ENCODE results near the gene HMCN1. TPM values are rescaled to one million over a fixed set of nuclear protein-coding genes. Genes with fewer than 3 reads are reported as not detected.

The HMCN1 gene
- total RNA-seq, 4 donors from 2014 or later = 9.2 to 15.1 (median 13.8) TPM

DNA sequence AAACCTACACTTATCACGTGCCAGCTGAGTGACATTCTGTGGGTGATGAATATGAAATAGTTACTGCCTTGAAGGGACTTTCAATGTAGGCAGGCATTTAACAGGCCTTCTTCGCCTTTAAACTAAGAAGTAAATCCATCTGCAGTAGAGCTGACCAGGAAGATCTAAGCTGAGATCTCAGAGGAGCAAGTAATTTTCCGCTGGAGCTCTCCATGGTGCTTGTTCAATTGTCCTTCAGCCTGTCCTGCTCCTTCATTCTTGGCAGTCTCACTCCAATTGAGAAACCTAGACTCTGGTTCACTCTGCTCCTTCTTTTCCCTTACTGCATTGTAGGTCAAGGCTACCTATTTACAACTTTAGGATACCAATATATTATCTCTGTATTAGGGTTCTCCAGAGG is 183.5 kb downstream of the HMCN1 start:
- TF ChIP-seq, protein P1, sequence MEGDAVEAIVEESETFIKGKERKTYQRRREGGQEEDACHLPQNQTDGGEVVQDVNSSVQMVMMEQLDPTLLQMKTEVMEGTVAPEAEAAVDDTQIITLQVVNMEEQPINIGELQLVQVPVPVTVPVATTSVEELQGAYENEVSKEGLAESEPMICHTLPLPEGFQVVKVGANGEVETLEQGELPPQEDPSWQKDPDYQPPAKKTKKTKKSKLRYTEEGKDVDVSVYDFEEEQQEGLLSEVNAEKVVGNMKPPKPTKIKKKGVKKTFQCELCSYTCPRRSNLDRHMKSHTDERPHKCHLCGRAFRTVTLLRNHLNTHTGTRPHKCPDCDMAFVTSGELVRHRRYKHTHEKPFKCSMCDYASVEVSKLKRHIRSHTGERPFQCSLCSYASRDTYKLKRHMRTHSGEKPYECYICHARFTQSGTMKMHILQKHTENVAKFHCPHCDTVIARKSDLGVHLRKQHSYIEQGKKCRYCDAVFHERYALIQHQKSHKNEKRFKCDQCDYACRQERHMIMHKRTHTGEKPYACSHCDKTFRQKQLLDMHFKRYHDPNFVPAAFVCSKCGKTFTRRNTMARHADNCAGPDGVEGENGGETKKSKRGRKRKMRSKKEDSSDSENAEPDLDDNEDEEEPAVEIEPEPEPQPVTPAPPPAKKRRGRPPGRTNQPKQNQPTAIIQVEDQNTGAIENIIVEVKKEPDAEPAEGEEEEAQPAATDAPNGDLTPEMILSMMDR (IDR thresholded peaks at IDR 0.05; ENCODE audit: low read depth) = no peak

DNA sequence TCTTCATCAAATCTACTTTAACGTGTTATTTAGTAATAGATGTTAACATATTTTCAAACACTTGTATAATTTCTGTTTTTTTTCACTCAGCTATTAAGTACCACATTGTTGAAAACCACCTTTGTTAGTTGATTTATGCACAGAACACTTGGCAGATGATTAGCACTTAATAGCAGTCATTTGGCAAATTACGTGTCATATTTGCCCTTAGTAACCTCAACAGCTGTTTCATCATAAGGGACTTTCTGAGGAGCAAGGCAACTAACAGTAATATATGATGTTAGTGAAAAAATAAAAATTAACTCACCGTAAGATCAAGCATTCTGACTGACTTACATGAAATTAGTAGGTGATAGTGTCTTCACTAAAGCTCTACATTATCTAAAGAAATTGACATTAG is 186.4 kb downstream of the HMCN1 start:
- TF ChIP-seq, protein P1 (IDR thresholded peaks at IDR 0.05; ENCODE audit: low read depth) = no peak

DNA sequence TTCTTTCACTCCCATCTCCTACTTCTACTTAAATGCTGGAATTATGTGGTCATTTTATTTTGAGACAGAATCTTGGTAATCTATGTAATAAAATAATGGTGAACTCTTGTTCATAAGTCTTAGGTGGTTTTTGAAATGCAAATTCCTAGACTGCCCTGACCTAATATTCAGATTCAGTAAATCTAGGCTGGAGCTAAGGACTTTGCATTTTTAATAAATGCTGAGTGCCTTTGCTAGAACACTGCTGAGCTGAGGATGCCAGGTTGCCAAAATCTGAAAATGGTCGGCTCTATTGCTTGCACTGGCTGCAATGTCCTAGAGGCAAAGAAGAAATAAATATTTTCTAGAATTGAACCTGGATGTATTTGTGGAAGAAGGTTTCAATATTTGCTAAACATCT is 187.4 kb downstream of the HMCN1 start:
- TF ChIP-seq, protein P1 (IDR thresholded peaks at IDR 0.05; ENCODE audit: low read depth) = no peak

DNA sequence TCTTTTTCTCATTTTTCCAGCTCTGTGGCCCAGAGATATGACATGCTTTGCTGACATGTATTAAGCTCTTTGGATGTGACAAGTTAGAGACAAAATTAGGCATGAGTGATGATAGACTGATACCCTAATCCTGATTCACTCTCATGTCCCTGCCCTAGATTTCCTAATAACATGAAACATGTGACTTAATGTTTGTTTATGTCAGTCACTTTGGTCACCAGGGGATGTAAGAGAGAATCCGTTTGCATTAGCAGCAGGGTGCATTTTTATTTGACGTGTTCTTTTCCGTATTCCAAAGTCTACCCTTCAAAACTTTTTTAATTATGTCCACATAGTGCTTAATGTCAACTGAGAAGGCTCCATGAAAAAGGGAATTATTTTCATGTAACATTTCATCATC is 192.4 kb downstream of the HMCN1 start:
- TF ChIP-seq, protein P1 (IDR thresholded peaks at IDR 0.05; ENCODE audit: low read depth) = no peak

DNA sequence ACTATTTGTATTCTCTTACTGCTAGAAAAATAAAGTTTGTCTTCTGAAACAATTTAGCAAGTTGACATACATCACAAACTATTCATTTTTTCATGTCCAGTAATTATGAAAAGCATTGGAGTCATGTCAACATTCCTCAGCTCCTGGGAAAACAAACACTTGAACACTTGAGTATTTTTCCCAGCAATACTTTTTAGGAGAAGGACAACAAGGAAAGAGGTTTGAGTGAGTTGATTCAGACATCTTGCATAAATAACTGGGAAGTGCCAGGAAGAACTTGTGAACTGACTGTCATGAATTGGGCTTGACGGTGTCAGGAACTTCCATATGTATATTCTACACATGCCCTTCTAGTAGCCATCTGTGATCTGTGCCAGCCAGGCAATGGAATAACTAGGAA is 195.6 kb downstream of the HMCN1 start:
- TF ChIP-seq, protein P1 (IDR thresholded peaks at IDR 0.05; ENCODE audit: low read depth) = no peak

DNA sequence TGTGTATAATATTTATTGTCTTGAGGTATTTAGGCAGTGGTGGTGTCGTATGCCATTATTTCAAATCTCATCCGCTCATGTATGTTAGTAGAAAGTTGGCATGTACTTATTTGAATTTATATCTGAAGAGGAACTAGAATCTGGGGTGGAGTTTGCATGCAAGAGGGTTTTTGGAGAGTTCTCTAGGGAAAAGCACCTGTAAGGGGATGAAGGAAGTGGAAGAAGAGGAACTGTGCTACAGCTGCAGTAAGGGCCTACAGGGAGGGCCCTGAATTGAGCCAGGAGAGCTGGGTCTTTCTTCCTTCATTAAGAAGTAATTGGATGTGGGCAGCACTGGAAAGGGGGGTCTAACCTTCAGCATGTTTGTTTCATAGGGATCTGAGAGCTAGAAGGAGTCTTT is 197.2 kb downstream of the HMCN1 start:
- TF ChIP-seq, protein P1 (IDR thresholded peaks at IDR 0.05; ENCODE audit: low read depth) = no peak

DNA sequence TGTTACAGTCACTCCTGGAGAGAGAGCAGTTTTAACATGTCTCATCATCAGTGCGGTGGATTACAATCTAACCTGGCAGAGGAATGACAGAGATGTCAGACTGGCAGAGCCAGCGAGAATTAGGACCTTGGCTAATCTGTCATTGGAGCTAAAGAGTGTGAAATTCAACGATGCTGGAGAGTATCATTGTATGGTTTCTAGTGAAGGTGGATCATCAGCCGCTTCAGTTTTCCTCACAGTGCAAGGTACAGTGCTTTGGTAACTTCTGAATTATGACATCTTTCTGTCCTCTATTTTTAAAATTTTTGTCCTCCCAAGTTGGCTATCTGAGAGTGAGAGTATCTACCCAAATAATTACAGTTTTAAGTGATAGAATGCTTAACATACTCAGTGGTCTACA is 199.4 kb downstream of the HMCN1 start:
- TF ChIP-seq, protein P1 (IDR thresholded peaks at IDR 0.05; ENCODE audit: low read depth) = no peak
